ENCODE results near the gene STON2.

STON2 gene

GRCh38 chr14:81220830-81221578 lies 179.1 kb downstream of the STON2 start, which contains the start of gene GTF2A1:
Gene GTF2A1, minus strand, starts transcription at chr14:81220959. Its CDS starts 441 bp downstream, at chr14:81220518.
- peak within 1 kb of the TSS; percentile 93 for H3K4me3 ChIP-seq (ENCODE audit: low read length)

GRCh38 chr14:81220580-81220829 lies 179.6 kb downstream of the STON2 start:
- peak overlapping the region; percentile 81 for H3K4me3 ChIP-seq (ENCODE audit: low read length)
- no peak for TF ChIP-seq CTCF (conservative IDR thresholded peaks at IDR 0.05; ENCODE audit: low read length)
- no peak for DNase-seq (ENCODE audit: low read depth)

More at GRCh38 chr14:81220830-81221578, 179.1 kb downstream of the STON2 start, which contains the start of gene GTF2A1:
- DNase-seq (ENCODE audit: low read depth) = peak; percentile 95
- no peak for TF ChIP-seq CTCF (conservative IDR thresholded peaks at IDR 0.05; ENCODE audit: low read length)

GRCh38 chr14:81219759-81220579 lies 180.2 kb downstream of the STON2 start:
- peak overlapping the region; percentile 81 for H3K4me3 ChIP-seq (ENCODE audit: low read length)
- peak; percentile 30 for DNase-seq (ENCODE audit: low read depth)
- no peak for TF ChIP-seq CTCF (conservative IDR thresholded peaks at IDR 0.05; ENCODE audit: low read length)

GRCh38 chr14:81219210-81219758 lies 180.8 kb downstream of the STON2 start:
- no peak for TF ChIP-seq CTCF (conservative IDR thresholded peaks at IDR 0.05; ENCODE audit: low read length)
- peak; percentile 97 for DNase-seq (ENCODE audit: low read depth)
- peak overlapping the region; percentile 73 for H3K4me3 ChIP-seq (ENCODE audit: low read length)

GRCh38 chr14:81211844-81212243 lies 188.3 kb downstream of the STON2 start:
- peak; percentile 52 for TF ChIP-seq CTCF (conservative IDR thresholded peaks at IDR 0.05; ENCODE audit: low read length)
- H3K4me3 ChIP-seq (ENCODE audit: low read length) = no peak overlapping the region
- DNase-seq (ENCODE audit: low read depth) = peak; percentile 39
